Measurements from ENCODE around the gene EXOC3.

GRCh38 chr5:428219-428618 is 14.8 kb upstream of the EXOC3 start:
- TF ChIP-seq CTCF (IDR thresholded peaks at IDR 0.05) (no peak), POLR2AphosphoS5 (IDR thresholded peaks at IDR 0.05; ENCODE audit: low read depth, low read length) (no peak), REST (IDR thresholded peaks at IDR 0.05; ENCODE audit: insufficient read depth in 1 of 2, low read depth in 2 of 2, low read length in 1 of 2) (no peak), SIN3A (IDR thresholded peaks at IDR 0.05; ENCODE audit: borderline replicate concordance, insufficient read depth, low read depth, low read length) (no peak)
